Measurements from ENCODE around the gene OR52I1.

OR52I1 gene, protein sequence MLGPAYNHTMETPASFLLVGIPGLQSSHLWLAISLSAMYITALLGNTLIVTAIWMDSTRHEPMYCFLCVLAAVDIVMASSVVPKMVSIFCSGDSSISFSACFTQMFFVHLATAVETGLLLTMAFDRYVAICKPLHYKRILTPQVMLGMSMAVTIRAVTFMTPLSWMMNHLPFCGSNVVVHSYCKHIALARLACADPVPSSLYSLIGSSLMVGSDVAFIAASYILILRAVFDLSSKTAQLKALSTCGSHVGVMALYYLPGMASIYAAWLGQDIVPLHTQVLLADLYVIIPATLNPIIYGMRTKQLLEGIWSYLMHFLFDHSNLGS

DNA sequence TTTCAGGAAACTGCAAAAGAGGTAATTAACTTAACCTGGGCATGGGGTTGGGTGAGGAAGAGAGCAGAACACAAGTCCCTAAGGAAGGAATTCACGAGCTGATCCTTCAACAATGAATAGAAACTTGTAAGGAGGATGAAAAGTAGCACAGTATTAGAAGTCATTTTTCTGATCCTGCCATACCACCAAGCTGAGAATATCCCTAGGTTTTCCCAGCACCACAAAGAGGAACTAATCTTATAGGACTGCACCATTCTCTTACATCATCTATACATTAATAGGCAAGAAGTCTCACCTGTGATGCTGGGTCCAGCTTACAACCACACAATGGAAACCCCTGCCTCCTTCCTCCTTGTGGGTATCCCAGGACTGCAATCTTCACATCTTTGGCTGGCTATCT is at the start of gene OR52I1:
Gene OR52I1 (plus strand): TSS at position 301 of the 400 bp plus-strand sequence. CDS start 0 bp downstream, at position 301.
- DNase-seq (ENCODE audit: low read depth in 2 of 2) = no peak

DNA sequence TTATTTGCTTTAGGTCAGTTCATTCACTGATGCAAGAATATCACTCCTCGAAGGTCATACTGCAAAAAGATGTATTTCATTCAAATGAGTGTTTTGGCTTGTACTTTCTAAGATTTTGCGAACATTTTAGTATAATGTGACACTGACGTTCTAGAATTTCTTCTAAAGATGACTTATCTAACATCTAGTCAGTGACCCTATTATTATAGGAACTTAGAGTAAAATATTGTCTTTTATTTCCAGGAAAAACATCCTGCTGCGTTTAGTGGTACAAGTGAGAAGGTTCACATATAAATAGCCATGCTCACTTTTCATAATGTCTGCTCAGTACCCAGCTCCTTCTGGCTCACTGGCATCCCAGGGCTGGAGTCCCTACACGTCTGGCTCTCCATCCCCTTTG is 48.9 kb upstream of the OR52I1 start, which contains the start of gene OR52M1:
Gene OR52M1 (plus strand): TSS at position 301 of the 400 bp plus-strand sequence. CDS start 0 bp downstream, at position 301.
- no peak for DNase-seq (ENCODE audit: low read depth in 2 of 2)

DNA sequence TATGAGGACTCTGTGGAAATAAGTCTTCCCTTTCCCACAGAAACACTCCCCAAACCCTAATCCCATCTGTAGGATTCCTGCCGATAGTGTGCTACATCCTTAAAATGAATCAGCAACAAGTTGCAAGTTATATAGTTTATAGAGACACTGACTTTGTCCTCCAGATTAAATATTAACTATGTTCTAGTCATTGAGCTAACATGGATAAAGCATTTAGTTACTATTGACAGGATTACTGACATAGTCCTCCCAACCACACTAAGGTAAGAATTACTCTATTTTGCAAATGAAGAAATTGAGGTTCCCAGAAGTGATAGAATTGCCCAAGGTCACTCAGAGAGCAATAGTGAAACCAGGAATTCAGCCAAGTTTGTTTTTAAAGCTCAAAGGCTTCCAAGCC is 47.0 kb upstream of the OR52I1 start:
- DNase-seq (ENCODE audit: low read depth in 2 of 2) = no peak

DNA sequence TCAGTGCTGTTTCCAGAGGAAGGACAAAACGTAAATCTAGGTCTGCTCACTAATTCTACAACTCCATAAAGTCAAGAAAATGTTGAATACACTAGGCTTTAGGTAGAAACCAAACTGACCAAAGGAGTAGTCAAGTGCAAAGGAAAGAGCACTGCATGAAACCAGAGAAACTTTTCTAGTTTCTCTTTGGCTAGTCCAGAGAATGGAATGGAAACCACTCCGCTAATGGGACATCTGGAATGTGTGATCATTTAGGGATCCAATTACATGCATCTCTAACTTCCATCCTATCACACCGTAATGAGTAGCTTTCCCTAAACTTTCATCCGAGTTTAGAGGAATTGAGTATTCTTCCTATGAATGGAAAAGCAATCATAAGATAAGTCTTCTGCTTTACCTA is 46.4 kb upstream of the OR52I1 start:
- no peak for DNase-seq (ENCODE audit: low read depth in 2 of 2)

DNA sequence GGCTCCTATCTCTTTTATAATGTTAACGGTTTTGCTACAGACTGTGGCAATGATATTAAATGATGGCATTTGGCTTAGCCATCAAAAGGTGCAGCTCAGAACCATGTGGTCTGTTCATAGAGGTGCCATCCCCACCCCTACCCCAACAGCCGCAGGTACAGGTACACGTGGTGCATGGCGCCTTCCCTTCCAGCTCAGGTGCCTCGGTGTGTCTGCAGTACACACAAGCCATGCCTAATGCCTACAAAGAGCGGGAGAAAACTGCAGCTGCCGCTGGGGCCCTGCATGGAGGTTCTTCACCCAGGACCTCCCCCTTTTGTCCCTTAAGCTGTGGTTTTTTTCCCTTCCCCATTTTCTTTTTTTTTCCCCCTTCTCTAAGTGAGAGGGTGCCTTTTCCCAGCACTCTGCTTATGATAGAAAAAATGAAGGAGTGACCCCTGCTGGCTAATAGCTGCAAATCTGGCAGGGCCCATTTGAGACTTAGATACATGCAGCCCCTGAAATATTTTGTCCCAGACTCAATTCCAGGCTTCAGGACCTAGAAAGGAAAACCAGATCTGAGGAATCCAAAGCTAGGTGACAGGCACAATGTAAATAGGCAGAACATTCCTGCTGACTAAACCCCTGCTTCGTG is 42.4 kb upstream of the OR52I1 start:
- DNase-seq (ENCODE audit: low read depth in 2 of 2) = no peak

DNA sequence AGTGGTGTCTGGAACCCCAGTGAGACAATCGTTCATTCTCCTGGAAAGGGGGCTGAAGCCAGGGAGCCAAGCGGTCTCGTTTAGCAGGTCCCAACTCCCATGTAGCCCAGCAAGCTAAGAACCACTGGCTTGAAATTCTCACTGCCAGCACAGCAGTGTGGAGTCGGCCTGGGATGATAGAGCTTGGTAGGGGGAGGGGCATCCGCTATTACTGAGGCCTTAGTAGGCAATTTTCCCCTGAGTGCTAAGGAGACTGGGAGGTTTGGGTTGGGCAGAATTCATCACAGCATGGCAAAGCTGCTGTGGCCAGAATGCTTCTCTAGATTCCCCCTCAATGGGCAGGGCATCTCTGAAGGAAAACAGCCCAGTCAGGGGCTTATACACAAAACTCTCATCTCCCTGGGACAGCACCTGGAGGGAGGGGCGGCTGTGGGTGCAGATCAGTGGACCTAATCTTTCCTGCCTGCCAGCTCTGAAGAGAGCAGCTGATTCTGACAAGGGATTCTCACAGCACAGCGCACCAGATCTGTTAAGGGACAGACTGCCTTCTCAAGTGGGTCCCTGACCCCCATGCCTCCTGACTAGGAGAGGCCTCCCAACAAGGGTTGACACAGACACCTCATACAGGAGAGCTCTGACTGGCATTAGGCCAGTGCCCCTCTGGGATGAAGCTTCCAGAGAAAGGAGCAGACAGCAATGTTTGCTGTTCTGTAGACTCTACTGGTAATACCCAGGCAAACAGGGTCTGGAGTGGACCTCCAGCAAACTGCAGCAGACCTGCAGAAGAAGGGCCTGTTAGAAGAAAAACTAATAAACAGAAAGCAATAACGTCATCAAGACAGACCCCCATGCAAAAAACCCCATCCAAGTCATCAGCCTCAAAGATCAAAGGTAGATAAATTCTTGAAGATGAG is 34.1 kb upstream of the OR52I1 start:
- DNase-seq (ENCODE audit: low read depth in 2 of 2) = no peak

DNA sequence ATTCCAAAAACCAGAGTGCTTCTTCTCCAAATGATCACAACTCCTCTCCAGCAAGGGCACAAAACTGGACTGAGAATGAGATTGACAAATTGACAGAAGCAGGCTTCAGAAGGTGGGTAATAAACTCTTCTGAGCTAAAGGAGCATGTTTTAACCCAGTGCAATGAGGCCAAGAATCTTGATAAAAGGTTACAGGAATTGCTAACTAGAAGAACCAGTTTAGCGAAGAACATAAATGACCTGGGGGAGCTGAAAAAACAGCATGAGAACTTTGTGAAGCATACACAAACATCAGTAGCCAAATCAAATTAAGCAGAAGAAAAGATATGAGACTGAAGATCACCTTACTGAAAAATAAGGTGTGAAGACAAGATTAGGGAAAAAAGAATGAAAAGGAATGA is 33.4 kb upstream of the OR52I1 start:
- no peak for DNase-seq (ENCODE audit: low read depth in 2 of 2)

DNA sequence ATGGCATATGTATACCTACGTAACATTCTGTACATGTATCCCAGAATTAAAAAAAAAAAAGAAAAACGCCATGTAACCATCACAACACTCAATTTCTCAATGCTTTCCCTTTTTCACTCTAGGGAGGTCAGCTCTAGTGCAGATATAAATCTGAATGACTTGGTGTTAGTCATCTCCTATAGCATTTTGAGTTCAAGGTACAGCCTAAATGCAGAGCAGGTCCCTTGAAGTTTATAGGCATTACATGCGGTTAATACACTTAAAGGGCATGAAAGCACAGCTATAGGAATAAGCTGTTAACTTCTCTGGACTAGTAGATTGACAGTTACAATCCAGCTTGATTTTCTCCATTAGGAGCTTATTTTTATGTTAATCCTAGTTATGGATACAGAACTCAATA is 28.5 kb upstream of the OR52I1 start:
- DNase-seq (ENCODE audit: low read depth in 2 of 2) = no peak

DNA sequence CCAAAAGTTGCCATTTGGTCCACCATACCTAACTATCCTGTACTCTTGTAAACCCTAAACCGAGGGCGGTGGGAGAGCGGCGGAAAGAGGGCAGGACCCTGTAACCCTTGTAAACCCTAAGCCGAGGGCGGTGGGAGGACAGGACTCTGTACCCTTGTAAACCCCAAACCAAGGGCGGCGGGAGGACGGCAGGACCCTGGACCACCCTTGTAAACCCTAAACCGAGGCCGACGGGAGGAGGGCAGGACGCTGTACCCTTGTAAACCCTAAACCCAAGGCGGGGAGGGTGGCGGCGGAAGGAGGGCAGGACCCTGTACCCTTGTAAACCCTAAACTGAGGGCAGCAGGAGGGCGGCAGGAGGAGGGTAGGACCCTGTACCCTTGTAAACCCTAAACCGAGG is 24.8 kb upstream of the OR52I1 start:
- DNase-seq (ENCODE audit: low read depth in 2 of 2) = no peak

DNA sequence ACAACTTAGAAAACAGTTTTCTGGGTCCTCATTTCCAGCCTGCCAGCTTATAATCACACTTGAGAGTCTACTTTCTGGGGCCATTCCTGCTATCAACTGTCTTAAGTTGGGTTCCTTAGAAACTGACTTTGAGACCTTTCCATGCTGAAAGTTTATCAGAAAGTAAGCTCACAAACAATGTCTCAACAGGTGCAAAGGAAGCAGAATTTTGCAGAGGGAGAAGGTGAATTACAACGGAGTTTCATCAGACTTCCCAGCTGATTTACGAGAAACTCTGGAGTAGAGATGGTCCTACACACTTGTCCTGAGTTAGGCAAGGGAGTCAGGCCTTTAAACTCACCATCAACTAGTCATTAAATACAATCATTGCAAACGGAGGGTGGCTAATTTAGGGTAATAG is 17.0 kb upstream of the OR52I1 start:
- no peak for DNase-seq (ENCODE audit: low read depth in 2 of 2)

DNA sequence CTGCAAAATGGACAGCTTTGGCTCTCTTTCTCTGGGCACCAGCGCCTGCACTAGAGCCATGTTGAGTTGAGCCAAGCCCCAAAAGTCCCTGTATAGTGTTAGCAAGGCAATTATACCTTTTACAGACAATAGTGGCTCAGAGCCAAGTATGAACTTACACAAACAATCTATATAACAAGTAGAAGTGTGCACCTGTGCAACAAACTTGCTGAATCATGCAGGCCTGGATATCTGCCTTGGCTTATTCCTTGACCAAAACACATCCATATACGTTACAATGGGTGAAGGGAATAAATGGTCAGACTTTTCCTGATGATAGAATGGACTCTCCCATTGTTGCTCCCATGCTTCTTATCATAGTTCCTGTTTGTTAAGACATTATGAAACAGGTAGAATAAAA is 16.1 kb upstream of the OR52I1 start:
- no peak for DNase-seq (ENCODE audit: low read depth in 2 of 2)

DNA sequence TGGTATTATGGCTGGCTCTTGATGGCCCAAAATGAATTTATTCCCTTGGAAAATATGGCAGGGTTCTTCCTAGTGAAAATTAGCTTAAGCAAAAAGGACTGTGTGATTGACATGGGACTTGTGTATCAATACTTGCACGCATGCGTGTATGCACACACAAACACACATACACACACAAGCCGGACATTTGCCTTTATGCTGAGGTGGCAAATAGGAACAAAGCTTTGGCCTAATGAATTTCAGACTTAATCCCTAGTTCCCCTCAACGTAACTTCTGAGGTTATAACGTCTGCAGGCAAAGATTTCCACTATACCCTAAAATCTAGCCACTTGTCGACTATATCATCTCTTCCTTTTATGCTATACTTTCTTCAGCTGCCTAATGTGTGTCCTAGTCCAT is 15.2 kb upstream of the OR52I1 start:
- DNase-seq (ENCODE audit: low read depth in 2 of 2) = no peak

DNA sequence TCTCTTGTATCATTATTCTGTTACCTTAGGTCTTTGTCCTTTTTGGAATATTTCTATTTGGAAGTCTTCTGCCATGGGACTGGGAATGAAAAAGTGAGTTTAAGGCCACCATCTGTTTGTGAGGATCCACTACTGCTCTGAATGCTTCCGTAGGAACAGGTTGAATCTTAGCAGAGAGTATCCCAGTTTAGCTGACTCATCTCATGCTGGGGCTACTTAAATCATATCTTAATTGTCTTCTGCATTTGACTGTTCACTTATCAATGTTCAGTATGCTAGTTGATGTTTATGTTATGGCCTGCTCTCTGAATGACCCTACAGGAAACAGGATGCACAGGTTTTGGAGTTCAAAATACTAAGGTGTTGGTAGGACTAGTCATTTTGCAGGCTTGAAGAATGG is 13.7 kb upstream of the OR52I1 start:
- DNase-seq (ENCODE audit: low read depth in 2 of 2) = no peak

DNA sequence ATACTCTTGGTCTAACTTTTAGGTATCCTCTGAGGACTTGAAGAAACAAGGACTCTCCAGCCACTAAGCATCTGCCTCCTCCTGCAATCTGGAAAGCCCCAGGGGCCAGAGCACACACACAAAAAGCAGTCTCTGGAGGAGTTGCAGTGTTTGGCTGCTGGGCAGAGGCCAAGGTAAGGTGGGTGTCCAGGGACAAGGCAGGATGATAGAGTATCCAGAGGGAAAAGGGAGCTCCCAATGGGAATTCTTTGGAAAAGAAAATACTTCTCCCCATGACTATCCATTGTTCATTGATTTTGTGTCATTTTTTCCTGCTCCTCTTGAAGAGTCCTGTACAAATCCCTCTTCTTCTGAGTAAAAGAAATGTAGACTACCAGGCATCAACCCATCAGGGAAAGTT is 12.4 kb upstream of the OR52I1 start, which contains the start of gene OR52I2:
Gene OR52I2 (plus strand): TSS at position 301 of the 400 bp plus-strand sequence.
- no peak for DNase-seq (ENCODE audit: low read depth in 2 of 2)

DNA sequence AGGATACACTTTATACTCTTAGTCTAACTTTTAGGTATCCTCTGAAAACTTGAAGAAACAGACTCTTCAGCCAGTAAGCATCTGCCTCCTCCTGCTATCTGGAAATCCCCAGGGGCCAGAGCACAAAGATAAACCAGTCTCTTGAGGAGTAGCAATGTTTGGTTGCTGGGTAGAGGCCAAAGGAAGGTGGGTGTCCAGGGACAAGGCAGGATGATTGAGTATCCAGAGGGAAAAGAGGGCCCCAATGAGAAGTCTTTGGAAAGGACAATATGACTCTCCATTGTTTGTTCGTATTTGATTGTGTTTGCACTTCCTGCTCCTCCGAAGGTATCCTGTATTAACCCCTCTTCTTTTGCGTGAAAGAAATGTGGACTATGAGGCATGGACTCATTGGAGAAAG is 4.8 kb upstream of the OR52I1 start:
- DNase-seq (ENCODE audit: low read depth in 2 of 2) = no peak

DNA sequence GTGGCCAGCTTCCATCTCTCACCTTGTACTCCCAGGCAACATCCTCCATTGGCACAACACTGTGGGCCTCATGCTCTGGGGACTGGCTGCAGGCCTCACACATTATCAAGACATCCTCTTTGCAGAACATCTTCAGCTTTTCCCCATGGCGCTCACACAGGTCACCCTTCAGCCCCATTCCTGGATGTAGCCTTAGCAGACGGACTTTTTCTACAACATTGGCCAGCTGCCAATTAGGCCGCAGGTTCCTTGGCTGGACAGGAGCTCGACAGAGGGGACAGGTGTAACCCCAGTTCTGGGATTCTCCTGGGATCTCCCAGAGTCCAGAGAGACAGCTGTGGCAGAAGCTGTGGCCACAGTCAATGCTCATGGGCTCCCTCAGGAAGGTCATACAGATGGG is 11.2 kb downstream of the OR52I1 start:
- no peak for DNase-seq (ENCODE audit: low read depth in 2 of 2)

DNA sequence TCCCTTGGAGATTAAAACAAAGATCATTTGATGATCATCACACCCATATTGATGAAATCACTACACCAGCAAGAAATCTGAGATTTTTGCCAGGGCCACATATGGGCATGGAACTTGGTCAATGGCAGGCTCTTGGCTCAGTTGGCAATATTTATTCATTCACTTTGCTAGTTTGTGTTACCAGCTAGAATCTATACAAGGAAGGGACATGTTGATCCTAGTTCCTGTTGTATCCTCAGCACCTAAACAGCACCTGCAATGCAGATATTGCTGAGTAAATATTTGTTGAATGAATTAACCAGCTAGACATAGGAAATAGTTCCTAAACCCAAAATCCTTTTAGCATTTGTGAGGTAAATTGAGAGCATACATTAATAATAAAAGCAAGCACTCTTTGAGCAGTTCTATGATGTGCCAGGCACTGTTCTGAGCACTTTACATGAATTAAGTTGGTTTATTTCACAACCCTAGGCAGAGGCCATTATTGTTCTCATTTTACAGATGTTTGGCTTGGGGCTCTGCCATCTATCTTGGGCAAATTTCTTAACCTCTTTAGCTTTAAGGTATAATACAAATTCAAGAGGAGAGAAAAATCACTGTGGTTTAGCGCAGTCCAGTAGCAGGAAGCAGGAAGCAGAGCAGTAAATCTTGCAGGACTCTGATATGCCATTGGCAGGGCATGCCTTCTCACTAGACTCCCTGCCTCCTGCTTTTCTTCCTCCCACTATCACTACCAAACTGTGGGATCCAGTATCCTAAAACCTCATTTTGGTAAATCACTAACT is 12.6 kb downstream of the OR52I1 start:
- no peak for DNase-seq (ENCODE audit: low read depth in 2 of 2)

DNA sequence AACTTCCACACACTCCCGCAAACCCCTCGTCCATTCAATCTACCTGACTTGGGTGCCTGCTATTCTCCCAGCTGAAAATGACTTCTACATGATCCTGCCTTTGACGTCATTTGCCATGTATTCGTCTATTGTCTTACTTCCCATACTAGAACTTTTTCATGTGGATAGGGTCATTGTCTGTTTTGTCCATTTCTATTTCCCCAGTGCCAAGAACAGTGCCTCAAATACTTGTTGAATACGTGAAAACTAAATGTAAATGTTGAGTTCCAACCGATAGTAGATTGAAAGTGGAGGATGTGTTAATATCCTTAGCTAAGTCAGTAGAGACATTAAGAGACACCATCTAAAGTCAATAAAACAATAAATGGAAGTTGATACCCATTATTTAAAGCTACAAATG is 13.3 kb downstream of the OR52I1 start:
- no peak for DNase-seq (ENCODE audit: low read depth in 2 of 2)

DNA sequence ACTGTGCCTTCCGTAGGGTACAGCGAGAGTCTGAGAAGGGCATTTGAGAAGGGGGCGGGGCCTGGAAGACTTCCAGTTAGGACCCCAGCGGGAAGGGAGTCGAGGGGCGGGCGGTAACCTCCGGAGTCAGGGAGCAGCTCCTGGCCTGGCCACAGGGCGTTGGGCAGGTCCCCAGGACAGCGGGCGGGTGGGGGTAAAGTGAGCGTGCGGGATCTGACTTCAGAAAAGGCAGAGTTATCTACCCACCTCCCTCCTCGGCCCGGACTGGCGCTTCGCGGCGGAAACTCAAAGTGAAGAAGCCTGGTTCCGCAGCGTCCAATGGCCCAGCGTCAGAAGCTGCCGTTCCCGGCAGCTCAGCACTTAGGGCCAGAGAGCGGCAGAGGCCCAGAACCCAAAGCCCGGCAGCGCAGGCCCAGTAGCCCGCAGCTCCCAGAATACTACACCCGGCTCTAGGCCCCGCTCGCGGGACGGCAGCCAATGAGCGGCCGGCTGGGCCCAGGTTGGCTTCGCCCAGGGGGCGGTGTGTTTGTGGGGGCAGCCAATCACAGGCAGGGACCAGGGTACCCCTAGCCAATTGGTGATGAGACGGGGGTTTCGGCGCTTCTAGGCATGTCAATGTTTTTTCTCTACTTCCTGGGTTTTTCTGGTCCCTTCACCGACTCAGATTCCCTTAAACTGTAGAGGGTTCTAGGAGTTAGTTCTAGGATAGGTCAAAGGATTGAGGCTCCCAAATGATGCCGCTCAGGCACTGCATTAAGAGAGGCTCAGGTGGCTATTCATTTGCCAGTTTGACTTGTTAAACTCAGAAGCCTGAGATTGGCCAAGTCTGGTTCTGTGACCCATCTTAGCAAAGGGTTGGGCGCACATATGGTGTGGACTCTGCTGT is 14.2 kb downstream of the OR52I1 start, which contains the start of gene TRIM68:
Gene TRIM68 (minus strand): TSS at position 451 of the 886 bp plus-strand sequence. CDS start 2,727 bp downstream, outside the sequence.
- DNase-seq (ENCODE audit: low read depth in 2 of 2) = peak; percentile 87 to 88

DNA sequence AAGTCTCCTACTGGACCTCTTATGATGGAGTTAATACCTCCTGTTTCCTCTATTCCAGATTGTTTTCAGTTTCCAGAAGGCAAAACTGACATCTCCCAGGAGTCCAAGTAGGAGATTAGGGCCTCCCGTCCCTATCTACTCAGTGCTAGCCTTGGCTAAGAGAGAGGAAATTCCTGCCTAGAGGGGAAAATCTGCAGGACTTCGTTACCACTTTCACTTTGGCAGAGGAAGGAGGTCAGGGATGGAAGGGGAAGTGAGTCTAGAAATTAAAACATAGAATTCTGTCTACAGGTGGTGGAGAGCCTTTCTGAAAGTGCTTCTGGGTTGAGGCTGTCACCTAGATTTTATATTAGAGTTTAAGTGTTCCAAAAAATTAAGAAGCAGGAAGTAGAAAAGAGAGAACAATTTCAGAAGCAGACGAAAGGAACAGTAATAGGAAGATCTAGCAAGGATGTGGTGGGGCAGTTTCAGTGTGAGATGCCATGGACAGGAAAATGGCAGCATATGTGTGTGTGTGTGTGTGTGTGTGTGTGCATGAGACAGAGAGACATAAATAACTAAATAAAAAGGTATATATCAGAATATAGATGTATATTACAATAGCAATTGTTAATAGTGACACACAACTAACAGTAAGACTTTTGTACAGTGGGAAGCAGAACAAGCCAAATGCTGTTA is 16.6 kb downstream of the OR52I1 start:
- DNase-seq (ENCODE audit: low read depth in 2 of 2) = peak in 1 of 2 donors; percentile 10

Data from activated CD4-positive, alpha-beta T cell treated with anti-CD3 and anti-CD28 coated beads for 24 hours (primary cell).